ENCODE data around the gene TCFL5.

The TCFL5 gene

DNA sequence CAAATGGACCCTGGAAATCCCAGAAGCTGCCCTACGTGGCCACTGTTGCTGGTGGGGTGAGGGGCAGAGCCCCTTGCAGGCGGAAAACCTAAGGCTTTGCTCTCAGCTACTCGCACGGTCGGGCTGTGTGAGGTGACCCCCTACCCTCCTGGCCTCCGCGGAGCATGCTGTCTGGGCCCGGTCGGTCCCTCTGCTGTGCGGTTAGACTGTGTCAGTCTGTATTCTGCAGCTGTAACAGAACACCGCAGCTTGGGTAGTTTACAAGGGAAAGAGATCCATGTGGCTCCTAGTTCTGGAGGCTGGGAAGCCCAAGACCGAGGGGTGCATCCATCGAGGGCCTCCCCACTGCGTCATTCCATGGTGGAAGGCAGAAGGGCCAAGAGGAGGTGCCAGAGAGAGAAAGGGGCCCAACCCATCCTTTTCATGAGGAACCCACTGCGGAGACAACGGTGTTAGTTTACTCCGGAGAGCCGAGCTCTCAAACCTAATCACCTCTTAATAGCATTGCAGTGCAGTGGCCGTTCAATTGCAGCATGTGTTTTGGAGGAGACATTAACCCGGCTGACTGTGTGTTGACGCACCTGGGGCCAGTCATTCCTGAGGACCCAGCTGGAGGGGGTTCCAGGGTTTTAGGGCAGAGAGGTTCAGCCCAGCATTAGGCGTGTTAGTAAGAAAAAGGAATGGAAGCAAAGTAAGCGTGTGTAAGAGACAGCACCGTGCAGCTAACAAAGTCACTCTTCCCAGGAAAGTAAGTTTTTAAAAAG lies 26.5 kb downstream of the TCFL5 start:
- DNase-seq (ENCODE audit: low spot score), result no peak

DNA sequence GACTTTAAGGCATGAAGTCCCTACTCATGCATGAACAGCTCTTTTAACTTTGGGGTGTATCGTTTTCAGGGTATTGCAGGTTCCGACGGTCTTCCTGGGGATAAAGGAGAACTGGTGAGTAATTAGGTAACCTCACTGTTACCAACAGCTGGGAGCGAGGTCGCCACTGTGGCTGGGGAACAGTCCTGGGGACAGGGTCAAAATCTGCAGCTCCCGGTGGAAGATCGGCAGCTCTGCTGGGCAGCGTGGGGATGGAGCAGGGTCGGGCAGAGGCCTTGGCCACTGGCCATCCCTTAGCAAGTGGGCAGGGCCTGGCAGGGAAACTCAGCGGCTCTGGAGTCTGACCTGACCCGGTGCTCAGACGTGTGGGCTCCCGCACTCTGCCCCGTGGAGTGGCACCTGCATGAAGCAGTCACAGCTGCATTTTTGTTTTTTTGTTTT lies 28.7 kb downstream of the TCFL5 start:
- no peak for DNase-seq (ENCODE audit: low spot score)

DNA sequence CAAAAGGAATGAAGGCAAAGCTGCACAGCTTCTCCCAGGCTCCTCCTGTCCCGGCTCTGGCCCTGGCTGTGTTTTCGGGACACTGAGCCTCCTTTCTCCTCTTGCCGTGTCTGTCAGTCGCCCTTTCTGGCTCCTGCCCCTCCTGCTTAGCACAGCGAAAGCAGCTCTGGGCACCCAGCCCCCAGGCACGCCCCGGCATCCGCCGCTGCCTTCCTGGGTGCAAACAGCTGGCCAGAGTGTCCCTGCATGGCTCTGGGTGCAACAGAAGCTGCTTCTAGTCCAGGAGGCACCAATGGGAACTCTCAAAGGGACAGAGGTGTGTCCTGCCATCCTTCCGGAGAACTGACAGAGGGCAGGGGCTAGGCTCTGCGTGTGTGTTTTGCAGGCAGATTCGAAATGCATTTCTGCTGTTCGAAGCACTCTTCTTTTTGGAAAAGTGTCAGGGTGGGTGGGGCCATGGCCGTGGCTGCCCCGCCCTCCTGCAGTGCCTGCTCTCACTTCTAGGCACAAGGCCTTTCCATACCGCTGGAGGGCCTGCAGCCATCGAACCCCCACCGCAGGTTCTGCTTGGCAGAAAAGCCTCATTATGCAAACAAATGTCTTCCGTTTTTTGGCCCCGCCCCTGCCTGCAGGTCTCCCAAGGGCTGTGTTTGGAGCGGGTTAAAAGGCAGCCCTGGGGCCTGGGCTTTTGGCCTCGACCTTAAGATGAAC lies 29.3 kb downstream of the TCFL5 start:
- DNase-seq (ENCODE audit: low spot score), result no peak

DNA sequence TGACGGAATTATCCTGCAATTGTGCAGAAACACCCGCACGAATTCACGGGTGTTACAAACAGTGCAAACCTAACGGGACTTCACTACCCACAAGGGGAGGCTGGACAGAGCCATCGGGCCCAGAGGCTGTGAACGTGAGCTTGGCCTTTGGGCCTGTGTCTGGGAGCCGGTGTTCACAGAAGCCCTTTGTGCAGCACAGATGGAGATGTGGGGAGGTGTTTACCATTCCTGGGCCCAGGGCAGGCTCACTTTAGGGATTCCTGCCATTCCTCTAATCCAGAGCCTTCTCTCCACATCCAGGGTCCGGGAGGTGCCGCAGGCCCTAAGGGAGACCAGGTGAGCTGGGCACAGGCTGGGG lies 29.8 kb downstream of the TCFL5 start:
- DNase-seq (ENCODE audit: low spot score), result no peak

DNA sequence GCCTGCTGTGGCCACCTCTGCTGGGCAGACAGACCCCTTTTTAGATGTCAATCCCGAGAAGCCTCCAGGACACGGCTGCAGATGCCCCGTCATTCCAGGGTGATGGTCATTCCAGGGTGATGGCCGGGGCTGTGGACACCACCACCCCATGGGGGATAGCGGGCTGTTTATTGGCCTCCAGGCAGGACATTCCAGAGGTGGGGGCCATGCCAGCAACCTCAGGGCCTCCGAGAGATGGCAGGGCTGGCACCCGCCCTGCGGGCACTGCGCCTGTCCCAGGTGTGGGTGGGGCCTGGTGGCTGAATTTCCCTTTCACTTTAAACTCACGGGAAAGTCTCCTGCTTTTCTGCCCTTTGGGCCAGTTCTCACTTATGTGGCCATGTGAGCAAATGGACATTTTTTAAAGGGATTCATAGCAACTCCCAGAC lies 30.2 kb downstream of the TCFL5 start:
- no peak for DNase-seq (ENCODE audit: low spot score)

DNA sequence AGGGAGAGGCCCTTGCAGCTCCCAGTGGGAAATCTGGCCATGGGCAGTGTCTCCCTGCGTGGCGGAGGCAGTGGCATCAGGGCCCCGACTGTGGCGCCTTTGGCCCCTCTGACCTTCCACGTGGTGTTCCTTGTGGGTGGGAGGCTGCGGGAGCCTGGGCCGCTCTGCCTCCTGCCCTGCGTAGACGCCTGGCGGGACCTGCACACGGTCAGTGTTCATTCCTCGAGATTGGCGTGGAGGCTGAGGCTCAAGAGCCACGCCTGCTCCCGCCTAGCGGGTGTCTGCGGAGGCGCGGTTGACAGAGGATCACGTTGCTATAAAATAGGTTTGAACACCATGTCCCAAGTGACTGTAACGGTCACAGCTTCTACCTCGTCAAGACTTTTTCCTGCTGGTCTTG lies 30.8 kb downstream of the TCFL5 start:
- DNase-seq (ENCODE audit: low spot score), result no peak

DNA sequence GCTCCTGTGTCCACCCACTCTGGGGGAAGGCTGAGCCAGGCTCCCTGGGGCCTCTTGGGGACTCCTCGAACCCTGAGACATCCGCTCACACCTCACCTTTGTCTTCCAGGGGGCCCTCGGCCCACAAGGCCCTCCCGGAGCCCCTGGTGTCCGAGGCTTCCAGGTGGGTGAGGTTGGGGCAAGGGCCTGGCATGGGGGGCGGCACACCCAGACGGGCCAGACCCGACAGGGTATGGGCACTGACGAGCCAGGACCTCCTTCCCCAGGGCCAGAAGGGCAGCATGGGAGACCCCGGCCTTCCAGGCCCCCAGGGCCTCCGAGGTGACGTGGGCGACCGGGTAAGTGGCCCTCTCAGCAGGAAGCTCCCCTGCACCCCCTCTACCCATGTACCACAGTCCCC lies 31.4 kb downstream of the TCFL5 start:
- no peak for DNase-seq (ENCODE audit: low spot score)

DNA sequence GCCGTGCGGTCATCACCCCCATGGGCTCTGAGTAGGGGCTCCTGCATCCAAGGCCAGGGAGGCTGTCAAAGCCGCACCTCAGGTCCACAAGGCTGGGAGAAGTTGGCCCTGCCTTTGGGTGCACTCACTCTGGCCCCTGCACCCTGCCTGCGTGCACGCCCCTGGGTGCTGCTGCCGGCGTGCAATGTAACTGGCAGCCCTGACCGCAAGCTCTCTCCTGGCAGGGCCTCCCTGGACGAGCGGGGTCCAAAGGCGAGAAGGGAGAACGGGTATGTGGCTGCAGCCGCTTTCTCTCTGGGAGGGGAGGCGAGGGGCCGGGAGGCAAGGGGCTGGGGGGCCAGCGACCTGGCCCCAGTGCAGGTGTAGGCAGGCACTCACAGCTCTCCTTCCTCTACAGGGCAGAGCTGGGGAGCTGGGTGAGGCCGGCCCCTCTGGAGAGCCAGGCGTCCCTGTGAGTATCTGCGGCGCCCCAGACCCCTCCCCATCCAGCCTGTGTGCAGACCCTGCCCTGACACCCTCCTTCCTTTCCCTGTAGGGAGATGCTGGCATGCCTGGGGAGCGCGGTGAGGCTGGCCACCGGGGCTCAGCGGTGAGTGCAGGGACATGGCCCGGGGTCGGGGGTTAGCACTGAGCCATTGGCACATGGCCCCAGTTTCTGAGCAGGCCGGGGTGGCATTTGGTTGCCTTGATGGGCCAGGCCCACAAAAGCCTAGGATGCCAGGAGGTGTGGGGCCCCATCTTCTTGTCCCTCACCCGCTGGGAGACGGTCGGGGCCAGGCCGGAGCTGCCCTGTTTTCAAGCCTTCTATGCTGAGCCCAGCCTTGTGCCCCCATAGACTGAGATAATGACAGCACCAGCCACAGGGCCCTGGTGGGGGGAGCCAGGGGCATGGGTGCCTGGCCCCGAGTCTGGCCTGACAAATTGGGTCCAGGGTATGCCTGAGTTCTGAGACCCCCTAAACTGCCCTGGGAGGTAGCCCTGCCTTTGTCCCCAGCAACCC lies 32.1 kb downstream of the TCFL5 start:
- DNase-seq (ENCODE audit: low spot score), result no peak

DNA sequence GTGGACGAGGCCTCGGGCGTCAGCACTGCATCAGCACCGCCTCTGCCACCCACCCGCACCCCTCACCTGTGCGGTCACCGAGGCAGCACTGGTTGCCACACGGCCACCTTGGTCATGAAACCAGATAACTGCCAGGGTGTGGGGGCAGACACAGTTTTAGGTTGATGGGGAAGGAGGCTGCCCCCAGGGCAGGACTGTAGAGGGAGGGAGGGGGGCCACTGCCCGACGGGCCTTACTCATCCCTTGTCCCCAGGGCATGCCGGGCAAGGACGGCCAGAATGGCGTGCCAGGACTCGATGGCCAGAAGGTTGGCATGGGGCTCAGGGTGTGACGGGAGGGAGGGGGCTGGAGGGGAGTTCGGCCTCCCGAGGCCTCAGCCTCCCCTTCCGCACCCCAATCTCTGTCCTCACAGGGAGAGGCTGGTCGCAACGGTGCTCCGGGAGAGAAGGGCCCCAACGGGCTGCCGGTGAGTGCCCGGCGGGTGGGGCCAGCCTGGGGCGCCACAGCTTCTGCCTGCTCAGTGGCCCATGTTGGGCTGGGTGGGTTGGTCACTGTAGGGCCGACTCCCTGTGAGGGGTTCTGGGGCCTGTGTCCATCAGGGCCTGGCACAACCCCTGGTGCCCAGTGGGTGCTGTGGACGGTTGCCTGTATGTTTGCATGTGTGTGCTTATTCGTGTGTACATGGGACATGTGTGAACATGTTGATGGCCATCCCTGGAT lies 33.0 kb downstream of the TCFL5 start:
- no peak for DNase-seq (ENCODE audit: low spot score)

DNA sequence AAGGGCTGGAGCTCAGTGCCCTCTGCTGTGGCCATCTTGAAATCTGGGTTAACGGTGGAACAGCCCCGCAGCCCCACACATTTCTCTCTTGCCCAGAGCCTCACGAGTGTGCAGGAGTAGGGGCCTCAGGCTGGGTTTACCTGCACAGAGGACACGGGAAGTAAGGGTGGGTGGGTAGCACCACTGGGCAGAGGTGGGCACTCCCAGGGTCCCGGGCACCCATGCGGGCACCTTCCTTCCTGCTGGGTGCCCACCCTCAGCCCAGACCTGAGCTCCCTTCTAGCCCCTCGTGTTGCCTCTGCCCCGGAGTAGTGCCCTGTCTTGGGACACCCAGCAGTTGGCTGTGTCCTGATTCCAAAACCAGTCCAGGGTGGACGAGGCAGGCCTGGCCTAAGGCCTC lies 33.6 kb downstream of the TCFL5 start:
- no peak for DNase-seq (ENCODE audit: low spot score)

DNA sequence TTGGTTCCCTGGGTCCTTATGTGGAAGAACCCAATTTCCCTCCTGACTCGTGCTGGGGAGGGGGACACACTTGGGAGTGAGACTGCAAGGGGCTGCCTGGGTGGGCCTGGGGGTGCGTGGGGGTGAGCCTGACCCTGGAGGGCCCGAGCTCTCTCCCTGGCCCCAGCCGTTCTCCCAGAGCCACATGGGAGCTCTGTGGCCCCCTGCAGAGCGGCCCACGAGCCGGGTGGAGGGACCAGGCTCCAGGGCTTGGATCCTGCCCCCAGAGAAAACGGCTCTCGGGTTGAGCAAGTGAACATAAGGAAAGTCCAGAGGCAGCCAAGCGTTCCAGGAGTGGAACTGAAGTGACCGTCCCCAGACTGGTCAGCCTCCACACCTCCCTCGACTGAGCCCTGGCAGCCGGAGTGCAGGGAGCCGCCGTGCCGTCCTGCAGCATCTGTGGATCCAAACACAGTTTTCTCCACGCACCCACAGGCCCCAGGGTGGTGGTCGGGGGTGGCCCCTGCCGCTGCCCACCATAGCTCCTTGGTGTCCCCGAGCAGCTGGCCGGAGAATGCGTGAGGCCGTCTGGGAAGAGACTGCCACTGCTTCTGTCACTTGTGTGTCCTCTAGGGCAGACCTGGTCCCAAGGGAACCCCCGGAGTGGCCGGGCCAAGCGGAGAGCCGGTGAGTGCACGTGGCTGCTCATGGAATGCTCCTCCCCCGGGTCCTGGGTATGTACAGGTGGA lies 34.1 kb downstream of the TCFL5 start:
- DNase-seq (ENCODE audit: low spot score), result no peak

DNA sequence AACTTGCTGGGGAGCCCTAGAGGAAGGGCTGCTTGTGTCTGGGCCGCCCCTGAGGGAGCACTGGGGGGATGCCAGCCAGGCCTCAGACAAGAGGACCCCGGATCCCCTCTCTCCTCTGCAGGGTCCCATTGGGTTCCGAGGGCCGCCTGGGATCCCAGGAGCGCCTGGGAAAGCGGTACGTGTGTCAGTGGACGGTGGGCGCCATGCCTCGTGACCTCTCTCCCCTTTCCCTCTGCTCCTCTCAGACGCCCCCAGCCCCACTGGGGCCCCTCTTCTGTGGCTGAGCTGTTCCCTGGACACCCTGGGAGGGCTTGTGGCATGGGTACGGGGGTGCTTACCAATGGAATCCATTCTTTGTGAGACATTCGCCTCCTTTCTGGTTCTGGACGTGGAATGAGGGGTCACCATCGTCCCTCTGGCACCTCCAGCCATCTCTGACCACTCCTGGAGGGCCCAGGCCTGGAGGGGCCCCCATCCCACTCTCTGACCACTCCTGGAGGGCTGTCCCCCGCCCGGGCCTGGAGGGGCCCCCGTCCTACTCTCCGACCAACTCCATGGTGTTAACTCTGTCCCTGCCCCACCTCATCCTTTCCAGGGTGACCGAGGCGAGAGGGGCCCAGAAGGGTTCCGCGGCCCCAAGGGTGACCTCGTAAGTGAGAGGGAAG lies 34.8 kb downstream of the TCFL5 start:
- no peak for DNase-seq (ENCODE audit: low spot score)

DNA sequence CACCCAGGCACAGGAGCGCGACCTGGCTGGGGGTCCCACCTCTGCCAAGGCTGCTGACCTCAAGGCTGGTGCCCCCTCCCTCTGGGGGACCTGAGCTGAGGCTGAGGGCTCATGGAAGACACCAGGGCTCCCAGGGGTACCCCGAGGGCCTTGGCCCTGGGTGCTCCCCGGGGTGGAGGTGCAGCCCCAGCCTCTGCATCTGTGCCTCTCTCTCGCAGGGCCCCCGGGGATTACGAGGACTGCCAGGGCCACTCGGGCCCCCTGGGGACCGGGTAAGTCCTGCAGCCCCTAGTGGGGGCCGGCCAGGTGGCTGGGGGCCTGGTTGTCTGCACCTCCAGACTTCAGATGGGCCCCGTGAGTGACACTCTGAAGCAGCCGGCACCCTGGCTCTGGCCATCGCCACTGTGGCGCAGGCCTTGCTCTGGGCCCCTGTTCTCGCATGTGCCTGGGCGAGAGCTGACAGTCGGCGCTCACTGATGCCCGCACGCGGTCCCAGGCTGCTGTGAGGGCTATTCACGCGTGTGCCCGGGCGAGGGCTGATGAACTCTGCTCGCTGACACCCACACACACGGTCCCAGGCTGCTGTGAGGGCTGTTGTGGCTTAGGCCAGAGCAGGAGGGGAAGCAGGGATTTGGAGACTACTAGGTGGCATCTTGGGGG lies 35.5 kb downstream of the TCFL5 start:
- DNase-seq (ENCODE audit: low spot score), result no peak

DNA sequence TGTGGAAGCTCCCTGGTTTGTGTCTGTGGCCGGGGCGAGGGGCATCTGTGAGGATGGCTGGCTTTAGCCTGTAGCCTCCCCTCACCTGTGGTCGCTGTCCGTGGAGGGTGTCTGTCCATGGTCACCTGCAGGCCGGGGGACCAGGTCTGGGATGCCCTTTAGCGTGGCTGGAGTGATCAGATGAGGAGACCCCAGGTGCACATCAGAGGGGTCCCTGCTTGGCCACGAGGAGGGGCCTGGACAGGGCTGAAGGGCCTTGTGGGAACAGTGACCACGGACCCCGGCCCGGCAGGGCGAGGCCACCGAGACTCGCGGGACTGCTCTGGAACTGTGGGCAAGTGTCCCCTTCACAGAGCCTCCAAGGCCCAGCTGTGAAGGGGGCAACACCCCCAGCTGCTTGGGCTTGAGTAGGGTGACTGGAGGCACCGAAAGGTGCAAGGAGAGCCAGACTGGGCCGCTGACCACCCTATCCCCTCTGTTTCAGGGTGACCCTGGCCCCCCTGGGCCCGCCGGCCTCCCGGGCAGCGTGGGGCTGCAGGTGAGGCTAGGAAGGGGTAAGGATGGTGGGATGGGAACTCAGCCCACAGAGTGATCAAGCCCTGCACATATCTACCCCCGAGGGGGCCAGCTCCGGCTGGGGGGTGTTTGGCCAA lies 36.2 kb downstream of the TCFL5 start:
- no peak for DNase-seq (ENCODE audit: low spot score)

DNA sequence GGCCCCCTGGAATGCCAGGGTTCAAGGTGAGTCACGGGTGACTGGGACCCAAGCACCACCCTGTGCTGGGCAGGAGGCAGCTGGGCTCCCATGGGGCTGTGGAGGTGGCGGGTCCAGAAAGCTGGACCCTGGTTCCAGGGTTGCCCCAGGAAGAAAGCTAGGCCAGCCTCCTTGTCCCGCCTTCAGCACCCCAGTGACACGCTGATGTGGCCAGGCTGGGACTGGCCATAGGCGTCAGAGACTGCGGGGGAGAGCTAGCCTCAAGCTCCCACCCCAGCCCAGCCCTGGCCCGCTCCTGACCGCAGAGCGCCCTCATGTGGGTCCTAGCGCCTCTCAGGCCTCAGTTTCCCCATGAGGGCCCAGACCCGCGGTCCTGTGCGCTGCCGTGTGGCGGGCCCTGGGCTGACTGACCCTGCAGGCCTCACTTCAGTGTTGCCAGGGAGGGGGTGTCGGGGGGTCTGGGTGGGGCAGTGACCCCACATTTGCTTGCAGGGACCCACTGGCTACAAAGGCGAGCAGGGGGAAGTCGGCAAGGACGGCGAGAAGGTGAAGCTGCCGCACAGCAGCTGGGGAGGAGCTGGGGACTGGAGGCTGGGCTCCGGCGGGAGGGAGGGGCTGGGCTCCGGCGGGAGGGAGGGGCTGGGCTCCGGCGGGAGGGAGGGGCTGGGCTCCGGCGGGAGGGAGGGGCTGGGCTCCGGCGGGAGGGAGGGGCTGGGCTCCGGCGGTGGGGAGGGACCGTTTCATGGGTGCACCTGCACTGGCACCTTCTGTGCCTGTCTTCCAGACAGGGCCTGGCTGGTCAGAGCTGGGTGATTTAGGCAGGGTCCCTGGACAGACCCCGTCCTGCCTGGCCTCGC lies 36.9 kb downstream of the TCFL5 start:
- peak; percentile 39 for DNase-seq (ENCODE audit: low spot score)

DNA sequence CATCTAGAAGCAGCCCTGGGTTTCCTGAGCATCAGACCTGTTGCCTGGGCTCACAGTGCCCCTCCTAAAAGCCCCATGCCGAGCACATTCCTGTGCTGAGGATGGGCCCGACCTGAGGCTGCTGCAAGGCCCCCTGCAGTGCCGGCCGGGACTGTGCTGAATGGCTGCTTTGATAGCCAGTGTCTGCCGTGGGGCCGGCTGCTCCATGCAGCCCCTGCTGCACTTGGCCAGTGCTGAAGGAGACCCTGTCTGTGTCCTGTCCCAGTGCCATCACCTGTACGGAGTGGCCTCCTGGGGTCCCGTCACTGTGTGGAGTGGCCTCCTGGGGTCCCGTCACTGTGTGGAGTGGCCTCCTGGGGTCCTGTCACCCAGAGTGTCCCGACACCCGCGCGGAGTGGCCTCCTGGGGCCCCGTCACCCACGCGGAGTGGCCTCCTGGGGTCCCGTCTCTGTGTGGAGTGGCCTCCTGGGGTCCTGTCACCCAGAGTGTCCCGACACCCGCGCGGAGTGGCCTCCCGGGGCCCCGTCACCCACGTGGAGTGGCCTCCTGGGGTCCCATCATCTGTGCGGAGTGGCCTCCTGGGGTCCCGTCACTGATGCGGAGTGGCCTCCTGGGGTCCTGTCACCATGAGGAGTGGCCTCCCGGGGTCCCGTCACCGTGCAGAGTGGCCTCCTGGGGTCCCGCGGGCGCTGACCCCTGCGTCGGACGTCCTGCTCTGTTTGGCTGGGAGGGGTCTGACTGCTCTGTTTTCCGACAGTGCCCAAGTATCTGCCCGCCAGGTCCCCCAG lies 37.7 kb downstream of the TCFL5 start:
- no peak for DNase-seq (ENCODE audit: low spot score)

DNA sequence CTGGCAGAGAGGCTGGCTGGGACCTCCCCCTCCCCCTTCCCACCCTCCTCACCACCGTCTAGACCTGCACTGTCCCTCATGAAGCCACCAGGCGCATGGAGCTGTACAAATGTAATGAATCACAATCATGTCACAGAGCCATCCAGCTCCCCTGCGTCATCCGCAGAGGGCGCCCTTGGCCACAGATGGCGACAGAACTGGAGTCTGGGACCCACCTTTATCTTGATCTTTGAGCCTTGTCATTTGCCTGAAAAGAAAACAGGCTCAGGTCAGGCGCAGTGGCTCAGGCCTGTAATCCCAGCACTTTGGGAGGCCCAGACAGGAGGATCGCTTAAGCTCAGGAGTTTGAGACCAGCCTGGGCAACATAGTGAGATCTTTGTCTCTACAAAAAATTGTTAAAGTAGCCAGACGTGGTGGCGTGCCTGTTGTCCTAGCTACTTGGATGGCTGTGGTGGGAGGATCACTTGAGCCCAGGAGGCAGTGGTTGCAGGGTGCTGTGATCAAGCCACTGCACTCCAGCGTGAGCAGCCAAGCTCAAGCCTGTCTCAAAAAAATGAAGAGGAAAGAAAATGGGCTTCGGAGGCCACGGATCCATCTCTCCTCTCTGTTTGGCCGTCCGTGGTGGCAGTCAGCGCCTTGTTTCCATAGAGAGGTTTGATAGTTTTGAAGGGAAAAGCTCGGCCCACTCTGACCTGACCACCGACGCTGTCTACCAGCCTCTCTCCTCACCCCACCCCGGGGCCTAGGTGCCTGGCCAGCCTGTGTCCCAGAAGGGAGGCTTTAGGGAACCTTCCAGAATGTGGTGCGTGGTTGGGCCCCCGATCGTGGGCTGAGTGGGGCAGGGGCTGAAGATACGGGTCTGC lies 38.6 kb downstream of the TCFL5 start:
- DNase-seq (ENCODE audit: low spot score), result no peak
